Kasumi-1 (cell line): ENCODE results near the gene FLACC1.
"Not testable (repeated sequence)": the region's sequence is repeated elsewhere in the genome, so short reads cannot be mapped to it uniquely, and the experiment has no call there.

Source experiments
- DNase-seq, 2 experiments: peaks; one replicate each; lab custom pipeline; 2025; lab: John Stamatoyannopoulos, UW

The FLACC1 gene

DNA sequence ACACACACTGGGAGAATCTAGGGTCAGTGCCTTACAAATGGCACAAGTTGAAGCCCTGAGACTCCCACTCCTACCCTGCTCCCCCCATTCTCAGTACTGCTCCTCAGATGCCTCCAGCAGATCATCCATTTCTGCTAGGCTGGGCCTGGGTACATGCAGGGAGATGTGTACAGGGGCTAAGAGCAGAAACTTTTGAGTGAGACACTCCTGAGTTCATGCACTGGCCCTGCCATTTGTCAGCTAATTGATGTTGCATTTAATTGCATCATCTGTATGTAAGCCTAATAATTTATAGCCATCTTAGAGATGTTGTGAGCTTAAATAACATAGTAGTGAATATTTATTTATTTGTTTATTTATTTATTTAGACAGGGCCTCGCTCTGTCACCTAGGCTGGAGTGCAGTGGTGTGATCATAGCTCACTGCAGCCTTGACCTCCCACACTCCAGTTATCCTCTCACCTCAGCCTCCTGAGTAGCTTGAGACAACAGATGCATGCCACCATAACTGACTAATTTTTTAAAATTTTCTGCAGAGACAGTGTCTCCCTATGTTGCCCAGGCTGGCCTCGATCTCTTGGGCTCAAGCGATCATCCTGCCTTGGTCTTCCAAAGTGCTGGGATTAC is 101.6 kb downstream of the FLACC1 start:
- no peak for DNase-seq

DNA sequence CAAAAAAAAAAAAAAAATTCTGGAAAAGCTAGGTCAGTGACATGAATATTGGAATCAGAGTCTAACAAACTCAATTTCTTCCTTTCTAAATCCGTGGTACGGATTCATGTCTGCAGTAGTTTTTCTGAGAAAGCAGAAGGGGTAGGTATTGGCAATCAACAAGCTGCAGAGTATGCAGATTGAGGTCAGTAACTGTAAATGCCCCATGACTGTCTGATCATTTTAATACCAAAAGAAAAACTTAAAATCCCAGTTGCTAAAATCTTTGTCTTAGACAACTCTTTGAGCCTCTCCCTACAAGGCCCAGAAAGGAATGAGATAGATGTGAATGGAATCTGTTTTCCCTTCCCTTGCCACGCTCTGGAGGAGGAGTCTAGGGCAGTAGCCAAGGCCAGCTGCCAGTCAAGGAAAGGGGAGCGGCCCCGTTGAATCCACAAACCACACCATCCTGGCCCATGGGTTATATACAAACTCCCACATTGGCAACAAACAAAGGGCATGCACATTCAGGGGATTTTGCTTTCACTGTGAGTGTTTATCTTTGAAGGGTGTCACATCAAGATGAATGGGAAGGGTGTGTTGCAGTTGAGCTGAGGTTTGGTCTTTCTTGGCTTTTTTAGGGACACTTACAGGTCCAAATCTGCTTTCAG is 102.9 kb downstream of the FLACC1 start:
- DNase-seq: no peak

DNA sequence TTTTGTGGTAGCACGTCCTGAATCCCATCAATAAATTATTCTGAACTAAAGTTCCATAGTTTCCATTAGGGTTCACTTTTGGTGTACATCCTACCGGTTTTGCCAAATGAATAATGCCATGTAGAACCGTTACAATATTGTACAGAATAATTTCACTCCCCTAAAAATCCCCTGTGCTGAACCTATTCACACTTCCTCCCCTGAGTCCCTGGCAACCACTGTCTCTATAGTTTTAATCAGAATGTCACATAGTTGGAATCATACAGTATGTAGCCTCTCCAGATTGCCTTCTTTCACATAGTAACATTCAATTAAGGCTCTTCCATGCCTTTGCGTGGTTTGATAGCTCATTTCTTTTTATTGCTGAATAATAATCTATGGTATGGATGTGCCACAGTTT is 106.4 kb downstream of the FLACC1 start:
- DNase-seq: no peak

- no peak for DNase-seq
Observed at GRCh38 chr2:201249889-201250288, 107.3 kb downstream of the FLACC1 start.

DNA sequence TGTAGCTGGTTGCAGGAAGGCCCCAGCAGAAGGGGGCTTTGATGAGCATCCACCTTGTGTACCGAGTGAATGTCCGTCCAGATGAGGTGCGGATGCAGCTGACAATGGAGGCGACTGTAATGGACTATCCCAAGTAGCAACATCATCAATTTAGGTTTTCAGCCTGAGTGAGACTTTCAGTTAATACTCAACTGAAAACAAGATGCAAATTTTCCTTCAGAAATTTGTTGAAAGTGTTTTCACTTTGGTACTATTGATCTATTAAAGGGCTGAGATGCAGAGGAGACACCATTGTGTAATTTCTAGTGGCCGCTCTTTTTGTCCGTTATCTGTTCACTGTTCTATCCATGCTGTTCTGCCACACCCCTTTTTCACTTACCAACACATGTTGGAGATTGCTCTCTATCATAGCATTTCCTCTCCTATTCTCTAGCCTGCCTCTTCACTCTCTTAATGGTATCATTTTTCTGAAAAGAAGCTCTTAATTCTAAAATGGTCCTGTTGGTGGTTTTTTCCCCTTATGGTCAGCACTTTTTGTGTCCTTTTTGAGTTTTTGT is 108.8 kb downstream of the FLACC1 start:
- no peak for DNase-seq

DNA sequence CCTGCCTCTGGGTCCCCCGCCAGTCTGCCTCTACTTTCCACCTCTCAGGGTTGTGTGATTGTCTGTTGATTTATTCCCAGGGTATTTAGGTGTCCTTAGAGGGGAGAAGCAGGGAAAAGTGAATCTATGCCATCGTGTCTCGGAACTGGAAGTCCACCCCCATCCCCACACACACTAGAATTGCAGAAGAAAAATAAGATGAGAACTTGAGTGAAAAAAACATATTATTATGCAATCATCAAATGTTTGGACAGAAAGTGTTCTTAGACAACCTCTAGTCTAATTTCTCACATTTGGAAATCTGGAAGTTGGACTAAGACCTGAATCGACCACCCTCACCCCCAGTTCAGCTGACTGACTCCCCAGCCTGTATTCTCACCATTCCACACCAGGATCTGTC is 110.9 kb downstream of the FLACC1 start:
- no peak for DNase-seq

DNA sequence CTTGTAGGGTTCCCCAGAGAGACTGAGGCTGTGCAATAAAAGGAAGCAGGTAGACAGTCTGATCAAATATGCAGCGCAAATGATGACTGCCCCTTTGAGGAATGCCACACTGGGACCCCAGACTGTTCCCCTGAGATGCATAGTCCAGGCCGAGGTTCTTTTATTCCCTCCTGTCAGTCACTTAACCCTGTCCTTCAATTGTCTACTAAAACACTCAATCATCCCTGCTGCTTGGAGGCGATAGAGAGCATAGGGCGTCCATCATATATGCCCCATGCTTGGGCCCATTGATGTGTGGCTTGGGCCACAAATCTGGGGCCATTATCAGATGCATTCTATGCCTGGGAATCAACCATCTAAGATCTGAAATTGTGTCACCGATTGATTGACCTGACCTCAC is 112.3 kb downstream of the FLACC1 start:
- no peak for DNase-seq

GRCh38 chr2:201242571-201243277 is 114.4 kb downstream of the FLACC1 start:
- DNase-seq: peak; percentile 37 to 60

DNA sequence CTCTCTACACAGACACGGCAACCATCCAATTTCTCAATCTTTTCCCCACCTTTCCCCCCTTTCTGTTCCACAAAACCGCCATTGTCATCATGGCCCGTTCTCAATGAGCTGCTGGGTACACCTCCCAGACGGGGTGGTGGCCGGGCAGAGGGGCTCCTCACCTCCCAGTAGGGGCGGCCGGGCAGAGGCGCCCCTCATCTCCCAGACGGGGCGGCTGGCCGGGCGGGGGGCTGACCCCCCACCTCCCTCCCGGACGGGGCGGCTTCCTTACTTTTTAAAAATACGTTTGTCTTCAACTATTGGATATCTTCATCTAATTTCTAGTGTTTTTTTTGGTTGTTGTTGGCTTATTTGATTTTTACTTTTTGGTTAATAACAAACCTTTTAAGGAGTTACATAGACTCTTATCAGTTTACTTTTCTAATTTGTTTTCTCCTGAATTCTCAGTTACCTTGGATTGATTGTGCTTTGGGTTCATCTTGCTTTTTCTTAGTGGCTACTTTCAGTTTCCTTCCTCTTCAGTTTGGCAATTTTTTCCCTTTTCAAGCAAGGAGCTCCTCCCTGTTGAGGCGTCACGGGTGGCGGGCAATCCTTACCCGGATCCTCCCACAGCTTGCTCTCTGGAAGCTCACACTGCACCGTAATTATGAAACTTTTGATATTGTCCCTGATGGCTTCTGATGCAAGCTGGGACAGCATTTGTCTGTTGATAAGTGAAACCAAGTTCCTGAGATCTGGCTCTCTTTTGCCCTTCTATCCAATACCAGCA is 117.8 kb downstream of the FLACC1 start:
- DNase-seq: not testable (repeated sequence)
